T-helper 22 cell (primary cell): ENCODE data around the gene SOAT2.
"Not testable (repeated sequence)": the region's sequence is repeated elsewhere in the genome, so short reads cannot be mapped to it uniquely, and the experiment has no call there.

Experiments
- DNase-seq: peaks from one replicate; pipeline ENCODE4 v3.0.0-alpha.2; 2020; ENCODE audit warnings: low read depth

SOAT2 gene

GRCh38 chr12:53143355-53143754 lies 40.1 kb downstream of the SOAT2 start:
- no peak for DNase-seq

DNA sequence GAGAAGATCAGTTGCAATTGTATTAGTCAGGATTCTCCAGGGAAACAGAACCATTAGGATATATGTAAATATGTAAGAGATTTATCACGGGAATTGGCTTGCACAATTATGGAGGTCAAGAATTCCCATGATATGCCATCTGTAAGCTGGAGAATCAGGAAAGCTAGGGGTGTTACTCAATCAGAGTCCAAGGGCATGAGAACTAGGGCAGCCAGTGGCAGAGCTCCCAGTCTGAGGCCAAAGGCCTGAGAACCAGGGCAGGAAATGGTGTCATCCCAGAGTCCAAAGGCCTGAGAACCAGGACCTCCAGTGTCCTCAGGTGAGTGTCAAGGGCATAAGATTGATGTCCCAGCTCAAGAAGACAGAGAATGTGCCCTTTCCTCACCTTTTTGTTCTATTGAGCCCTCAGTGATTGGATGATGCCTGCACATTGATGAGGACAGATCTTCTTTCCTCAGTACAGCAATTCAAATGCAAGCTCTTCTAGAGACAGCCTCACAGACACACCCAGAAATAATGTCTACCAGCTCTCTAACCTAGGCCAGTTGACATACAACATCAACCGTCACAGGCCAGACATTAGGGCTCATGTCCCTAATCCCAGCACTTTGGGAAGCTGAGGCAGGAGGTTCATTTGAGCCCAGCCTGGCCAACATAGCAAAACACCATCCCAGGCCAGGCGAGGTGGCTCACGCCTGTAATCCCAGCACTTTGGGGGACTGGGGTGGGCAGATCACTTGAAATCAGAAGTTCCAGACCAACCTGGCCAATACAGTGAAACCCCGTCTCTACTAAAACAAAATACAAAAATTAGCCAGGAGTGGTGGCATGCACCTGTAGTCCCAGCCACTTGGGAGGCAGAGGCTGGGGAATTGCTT lies 42.3 kb downstream of the SOAT2 start:
- DNase-seq, result no peak

- DNase-seq, result no peak
Observed at GRCh38 chr12:53147181-53147580, 43.9 kb downstream of the SOAT2 start.

GRCh38 chr12:53147653-53148052 lies 44.4 kb downstream of the SOAT2 start:
- DNase-seq, result no peak

GRCh38 chr12:53151039-53151438 lies 47.8 kb downstream of the SOAT2 start:
- no peak for DNase-seq

GRCh38 chr12:53152390-53152789 lies 49.1 kb downstream of the SOAT2 start:
- DNase-seq, result no peak

DNA sequence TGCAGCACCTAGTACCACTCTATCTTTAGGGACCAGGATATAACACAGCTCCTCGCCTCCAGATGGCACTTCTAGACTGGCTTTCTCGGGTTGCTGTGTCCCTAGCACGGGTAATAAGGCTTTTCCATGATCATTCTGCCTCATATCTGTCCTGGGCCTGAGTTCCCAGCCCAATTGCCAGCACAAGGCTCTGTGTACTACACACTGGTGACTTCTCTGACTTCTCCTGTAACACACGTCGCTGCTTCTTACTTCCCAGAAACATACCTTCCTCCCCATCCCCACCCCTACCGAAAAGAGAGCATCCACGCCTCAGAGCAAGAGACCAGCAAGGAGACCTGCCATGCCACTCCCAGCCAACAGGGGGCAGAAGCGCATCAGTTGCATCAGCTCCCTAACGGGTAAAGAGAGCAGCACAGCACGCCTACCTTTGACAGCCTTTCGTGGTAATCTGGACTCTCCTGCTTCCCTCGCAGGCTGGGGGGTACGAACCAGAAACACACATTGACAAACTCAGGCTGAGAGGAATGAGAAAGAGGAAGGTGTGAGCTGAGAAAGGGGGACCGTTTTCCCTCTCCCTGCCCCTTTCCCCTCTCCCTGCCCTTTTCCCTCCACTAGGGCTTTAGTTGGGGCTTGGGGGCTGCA lies 56.0 kb downstream of the SOAT2 start:
- peak; percentile 64 for DNase-seq

- no peak for DNase-seq
Observed at GRCh38 chr12:53160000-53160399, 56.7 kb downstream of the SOAT2 start.

DNA sequence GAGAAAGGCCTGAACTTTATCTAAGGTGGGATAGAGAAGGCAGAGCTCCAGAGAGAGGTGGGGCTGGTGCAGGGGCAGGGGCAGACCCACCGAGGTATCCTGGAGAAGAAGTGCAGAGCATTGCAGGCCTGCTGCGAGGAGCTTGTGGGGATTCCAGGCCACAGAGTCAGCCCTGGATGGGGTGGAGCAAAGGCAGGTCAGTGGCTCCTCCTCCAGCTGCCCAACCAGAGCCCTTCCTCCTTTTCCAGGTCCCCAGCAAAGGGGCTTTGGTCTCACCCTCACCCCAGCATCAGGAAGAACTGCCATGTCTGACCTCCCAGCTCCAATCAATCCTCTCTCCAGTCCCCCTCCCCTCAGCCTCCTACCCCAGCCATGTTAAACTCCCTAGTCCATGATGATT lies 57.4 kb downstream of the SOAT2 start:
- no peak for DNase-seq

- DNase-seq, result no peak
Observed at GRCh38 chr12:53161119-53161911, 58.0 kb downstream of the SOAT2 start.

DNA sequence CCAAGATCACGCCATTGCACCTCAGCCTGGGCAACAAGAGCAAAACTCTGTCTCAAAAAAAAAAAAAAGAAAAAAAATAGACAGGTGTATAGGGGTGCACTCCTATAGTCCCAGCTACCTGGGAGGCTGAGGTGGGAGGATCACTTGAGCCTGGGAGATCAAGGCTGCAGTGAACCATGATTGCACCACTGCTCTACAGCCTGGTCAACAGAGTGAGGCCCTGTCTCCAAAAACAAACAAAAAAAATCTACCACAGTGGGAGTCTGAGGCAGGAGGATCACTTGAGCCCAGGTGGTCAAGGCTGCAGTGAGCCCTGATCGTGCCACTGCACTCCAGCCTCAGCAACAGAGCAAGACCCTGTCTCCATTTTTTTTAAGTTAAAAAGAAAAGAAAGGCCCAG lies 59.7 kb downstream of the SOAT2 start:
- not testable (repeated sequence) for DNase-seq

DNA sequence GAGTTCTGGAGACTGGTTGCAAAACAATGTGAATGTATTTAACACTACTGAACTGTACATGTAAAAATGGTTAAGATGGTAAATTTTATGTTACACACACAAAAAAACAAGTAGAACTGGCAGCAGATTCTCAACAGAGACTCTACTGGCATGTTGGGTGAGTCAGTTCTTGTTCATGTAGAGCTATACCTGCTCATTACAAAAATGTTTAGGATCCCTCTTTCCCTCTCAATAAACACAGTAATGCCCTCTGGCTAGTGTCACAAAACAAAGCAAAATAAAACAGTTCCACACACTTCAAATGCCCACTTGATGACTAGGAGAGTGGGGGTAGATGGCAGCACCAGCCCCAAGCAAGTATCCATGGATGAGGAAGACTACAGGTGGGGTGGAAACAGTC lies 63.6 kb downstream of the SOAT2 start:
- no peak for DNase-seq

- DNase-seq, result no peak
Observed at GRCh38 chr12:53169644-53170043, 66.4 kb downstream of the SOAT2 start.

DNA sequence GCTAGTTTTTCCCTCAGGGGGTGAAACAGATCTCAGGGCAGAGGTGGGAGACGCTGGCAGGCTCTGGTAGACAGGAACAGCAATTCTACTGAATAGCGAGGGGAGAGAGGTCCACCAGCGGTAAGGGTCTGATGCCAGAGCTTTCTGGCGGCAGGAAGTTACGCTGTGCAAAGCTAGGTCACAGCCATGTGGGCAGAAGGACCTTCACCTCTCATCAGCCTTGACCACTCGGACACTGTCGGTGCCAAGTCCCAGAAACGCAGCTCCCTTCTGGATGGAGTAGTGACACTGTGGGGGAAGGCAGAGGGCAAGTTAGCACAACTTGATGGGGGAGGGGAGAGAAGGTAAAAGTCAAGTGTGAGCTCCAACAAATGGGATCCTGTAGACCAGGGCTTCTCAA lies 66.9 kb downstream of the SOAT2 start:
- DNase-seq, result no peak

DNA sequence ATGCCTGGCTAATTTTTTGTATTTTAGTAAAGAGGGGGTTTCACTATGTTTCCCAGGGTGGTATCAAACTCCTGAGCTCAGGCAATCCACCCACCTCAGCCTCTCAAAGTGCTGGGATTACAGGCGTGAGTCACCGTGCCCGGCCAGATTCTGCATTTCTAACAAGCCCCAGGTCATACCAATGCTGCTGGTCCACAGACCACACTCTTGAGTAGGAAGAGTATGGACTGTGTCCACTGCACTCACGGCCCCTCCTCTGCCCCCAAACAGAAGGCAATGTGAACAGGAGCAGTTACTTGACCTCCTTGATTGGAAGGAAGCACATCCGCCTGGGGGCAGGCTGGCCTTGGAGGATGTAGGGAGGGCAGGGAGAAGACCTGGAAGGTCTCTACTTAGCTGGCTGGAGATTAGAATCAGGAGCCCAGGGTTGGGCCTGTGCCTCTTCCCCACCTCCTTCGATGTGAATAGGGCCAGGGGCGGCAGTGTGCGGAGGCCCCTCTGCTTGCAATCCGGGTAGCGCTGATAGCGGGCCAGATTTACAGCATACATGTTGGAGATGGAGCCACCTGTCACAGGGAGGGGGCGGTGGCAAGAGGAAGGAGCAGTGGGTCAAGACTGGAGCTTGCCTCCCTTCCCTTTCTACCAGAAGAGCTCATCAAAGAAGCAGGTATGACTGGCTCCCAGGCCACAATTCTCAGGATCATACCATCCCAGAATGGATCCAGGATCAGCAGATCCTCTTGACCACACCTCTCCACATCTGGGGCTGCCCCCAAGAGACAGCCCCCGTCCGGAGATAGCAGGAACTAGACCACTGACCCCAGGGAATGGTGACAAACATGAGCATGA lies 67.8 kb downstream of the SOAT2 start:
- no peak for DNase-seq

- DNase-seq, result no peak
Observed at GRCh38 chr12:53171725-53172329, 68.5 kb downstream of the SOAT2 start.

DNA sequence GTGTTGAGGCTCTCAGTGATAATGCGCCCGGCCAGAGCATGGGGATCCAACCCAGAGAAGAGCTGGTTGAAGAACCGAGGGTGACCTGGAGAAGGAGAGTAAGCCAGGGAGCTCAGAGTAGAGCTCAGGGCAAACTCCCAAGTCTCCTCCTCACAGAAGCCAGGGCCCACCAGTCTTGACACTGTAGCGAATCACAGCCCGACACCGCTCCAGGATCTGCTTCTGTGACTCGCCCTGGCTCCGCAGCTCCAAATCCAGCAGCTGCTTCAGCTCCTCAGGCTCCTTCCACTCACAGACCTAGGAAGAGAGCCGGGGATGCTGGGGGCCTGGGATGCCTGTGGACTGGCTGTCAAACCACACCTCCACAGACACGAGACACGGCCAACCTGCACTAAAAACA lies 69.1 kb downstream of the SOAT2 start:
- DNase-seq, result no peak

DNA sequence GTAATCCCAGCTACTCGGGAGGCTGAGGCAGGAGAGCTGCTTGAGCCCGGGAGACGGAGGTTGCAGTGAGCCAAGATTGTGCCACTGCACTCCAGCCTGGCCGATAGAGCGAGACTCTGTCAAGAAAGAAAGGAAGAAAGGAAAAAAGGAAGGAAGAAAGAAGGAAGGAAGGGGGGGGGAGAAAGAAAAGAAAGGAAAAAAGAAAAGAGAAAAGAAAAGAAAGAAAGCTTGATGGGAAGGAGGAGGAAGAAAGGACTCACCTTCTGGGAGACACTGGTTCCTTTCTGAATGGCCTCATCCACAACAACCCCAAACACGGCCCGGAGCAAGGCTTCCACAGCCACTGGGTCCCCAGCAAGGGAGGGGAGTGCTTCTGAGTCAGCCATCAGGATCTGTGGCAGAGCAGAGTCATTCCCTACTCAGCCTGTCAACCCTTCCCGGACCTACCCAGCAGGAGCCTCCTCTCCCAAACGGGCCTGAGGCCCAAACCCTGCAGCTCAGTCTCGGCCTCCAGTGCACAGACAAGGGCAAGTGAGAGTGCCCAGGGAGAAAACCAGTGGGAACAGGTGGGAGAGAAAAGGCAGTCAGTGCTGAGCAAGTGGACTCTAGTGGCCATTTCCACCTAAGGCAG lies 69.9 kb downstream of the SOAT2 start:
- DNase-seq, result no peak
